PC-9 (cell line): ENCODE data around the gene MAP3K5. TPM values are rescaled to one million over a fixed set of nuclear protein-coding genes. Genes with fewer than 3 reads are reported as not detected.

ENCODE experiments used
- BruUV-seq: library from RNA; stranded (reverse); fragments of 400-500 nt; replicated peaks from 2 replicates; lab custom pipeline; 2021; lab: Mats Ljungman, UMichigan
- CTCF ChIA-PET: fragments of 300-600 bp; sonication (Branson Sonifier 250); formaldehyde crosslinking; loops from one replicate; lab custom pipeline; 2022; ENCODE audit warnings: antibody characterized with exemption; lab: Charles Lee
- POLR2A ChIA-PET: fragments of 300-600 bp; sonication (Branson Sonifier 250); formaldehyde crosslinking; loops from one replicate; lab custom pipeline; 2022; ENCODE audit warnings: antibody characterized with exemption; ENCODE audit not compliant: unreplicated experiment; lab: Charles Lee
- DNase-seq, 2 experiments: peaks; one replicate each; pipeline versions ENCODE4 v3.0.0 to v3.0.0-alpha.2; 2015 to 2022; ENCODE audit warnings: mixed read lengths in 1 of 2
- H2AFZ ChIP-seq: fragments of 200-600 bp; sonication (generic); 2 replicates; pipeline ENCODE4 v1.8.1; 2017; ENCODE audit warnings: antibody characterized with exemption
- H3F3A ChIP-seq: fragments of 200-600 bp; sonication (generic); 2 replicates; pipeline ENCODE4 v1.8.1; 2017; ENCODE audit warnings: antibody characterized with exemption, mild to moderate bottlenecking, low read depth; ENCODE audit not compliant: insufficient read depth
- H3K27ac ChIP-seq: fragments of 200-600 bp; sonication (generic); 2 replicates; pipeline ENCODE4 v1.6.1; 2016; ENCODE audit warnings: mixed run types
- H3K27me3 ChIP-seq: fragments of 200-600 bp; sonication (generic); 2 replicates; pipeline ENCODE4 v1.6.1; 2016; ENCODE audit warnings: low read depth, mixed run types; ENCODE audit not compliant: insufficient read depth
- H3K36me3 ChIP-seq: fragments of 200-600 bp; sonication (generic); 2 replicates; pipeline ENCODE4 v1.6.1; 2016; ENCODE audit warnings: low read depth, mixed run types
- H3K4me1 ChIP-seq: fragments of 200-600 bp; sonication (generic); replicated peaks from 2 replicates; pipeline ENCODE4 v1.6.1; 2016; ENCODE audit warnings: mixed run types; ENCODE audit not compliant: insufficient read depth
- H3K4me2 ChIP-seq: fragments of 200-600 bp; sonication (generic); 2 replicates; pipeline ENCODE4 v1.6.1; 2017; ENCODE audit warnings: mixed run types
- H3K4me3 ChIP-seq: fragments of 200-600 bp; sonication (generic); 2 replicates; pipeline ENCODE4 v1.6.1; 2016; ENCODE audit warnings: mixed run types
- H3K79me2 ChIP-seq: fragments of 200-600 bp; sonication (generic); 2 replicates; pipeline ENCODE4 v1.6.1; 2017; ENCODE audit warnings: low read depth, mixed run types
- H3K9me2 ChIP-seq: fragments of 200-600 bp; sonication (generic); 2 replicates; pipeline ENCODE4 v1.8.1; 2017; ENCODE audit warnings: mild to moderate bottlenecking; ENCODE audit not compliant: insufficient read depth
- H3K9me3 ChIP-seq: fragments of 200-600 bp; sonication (generic); 2 replicates; pipeline ENCODE4 v1.8.1; 2016; ENCODE audit warnings: low read depth; ENCODE audit not compliant: insufficient read depth
- H4K20me1 ChIP-seq: fragments of 200-600 bp; sonication (generic); 2 replicates; pipeline ENCODE4 v1.8.1; 2017; ENCODE audit not compliant: insufficient read depth
- EZH2 ChIP-seq: fragments of 200-600 bp; sonication (generic); IDR thresholded peaks from 2 replicates; pipeline ENCODE4 v1.8.0; 2017; ENCODE audit warnings: antibody characterized with exemption, low read depth
- intact Hi-C: fragments of 100-400 bp; cut with micrococcal nuclease; formaldehyde crosslinking; loops from one replicate; pipeline ENCODE4 v1.10.0; 2022; ENCODE audit not compliant: unreplicated experiment
- total RNA-seq: library from RNA; stranded (reverse); gene quantifications from 2 replicates; pipeline ENCODE4 v1.2.3, GENCODE V29; 2021
- TF ChIP-seq, protein P1 (sequence below): fragments of 200-600 bp; sonication (generic); conservative IDR thresholded peaks from 2 replicates; pipeline ENCODE4 v1.6.1; 2017; ENCODE audit warnings: mixed run types, antibody characterized with exemption, mild to moderate bottlenecking, moderate library complexity

MAP3K5 gene
- total RNA-seq, 1 experiment from 2014 or later = 10.9 TPM

GRCh38 chr6:136604928-136605510, 187.3 kb downstream of the MAP3K5 start:
- ChIA-PET CTCF (no interaction called here), POLR2A (no interaction called here)
- intact Hi-C loops = no loop called here
- Histone ChIP-seq H3K4me2 (no peak overlapping the region), H2AFZ (no peak overlapping the region), H3F3A (peaks cover 24% of the 10 kb centered on the region), H3K79me2 (no peaks in the 10 kb centered on the region), H3K27ac (no peak overlapping the region), H3K36me3 (peaks cover 31% of the 10 kb centered on the region), H3K9me3 (no peaks in the 10 kb centered on the region; the same call in 1 of the 2 replicates), H3K4me1 (peaks cover 39% of the 10 kb centered on the region), H3K27me3 (no peaks in the 10 kb centered on the region), H3K9me2 (no peaks in the 10 kb centered on the region), H3K4me3 (no peak overlapping the region), H4K20me1 (no peaks in the 10 kb centered on the region)
- no TSS peak for BruUV-seq
- TF ChIP-seq, protein P1, sequence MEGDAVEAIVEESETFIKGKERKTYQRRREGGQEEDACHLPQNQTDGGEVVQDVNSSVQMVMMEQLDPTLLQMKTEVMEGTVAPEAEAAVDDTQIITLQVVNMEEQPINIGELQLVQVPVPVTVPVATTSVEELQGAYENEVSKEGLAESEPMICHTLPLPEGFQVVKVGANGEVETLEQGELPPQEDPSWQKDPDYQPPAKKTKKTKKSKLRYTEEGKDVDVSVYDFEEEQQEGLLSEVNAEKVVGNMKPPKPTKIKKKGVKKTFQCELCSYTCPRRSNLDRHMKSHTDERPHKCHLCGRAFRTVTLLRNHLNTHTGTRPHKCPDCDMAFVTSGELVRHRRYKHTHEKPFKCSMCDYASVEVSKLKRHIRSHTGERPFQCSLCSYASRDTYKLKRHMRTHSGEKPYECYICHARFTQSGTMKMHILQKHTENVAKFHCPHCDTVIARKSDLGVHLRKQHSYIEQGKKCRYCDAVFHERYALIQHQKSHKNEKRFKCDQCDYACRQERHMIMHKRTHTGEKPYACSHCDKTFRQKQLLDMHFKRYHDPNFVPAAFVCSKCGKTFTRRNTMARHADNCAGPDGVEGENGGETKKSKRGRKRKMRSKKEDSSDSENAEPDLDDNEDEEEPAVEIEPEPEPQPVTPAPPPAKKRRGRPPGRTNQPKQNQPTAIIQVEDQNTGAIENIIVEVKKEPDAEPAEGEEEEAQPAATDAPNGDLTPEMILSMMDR = no peak
- no peak for TF ChIP-seq EZH2
- no peak for DNase-seq

DNA sequence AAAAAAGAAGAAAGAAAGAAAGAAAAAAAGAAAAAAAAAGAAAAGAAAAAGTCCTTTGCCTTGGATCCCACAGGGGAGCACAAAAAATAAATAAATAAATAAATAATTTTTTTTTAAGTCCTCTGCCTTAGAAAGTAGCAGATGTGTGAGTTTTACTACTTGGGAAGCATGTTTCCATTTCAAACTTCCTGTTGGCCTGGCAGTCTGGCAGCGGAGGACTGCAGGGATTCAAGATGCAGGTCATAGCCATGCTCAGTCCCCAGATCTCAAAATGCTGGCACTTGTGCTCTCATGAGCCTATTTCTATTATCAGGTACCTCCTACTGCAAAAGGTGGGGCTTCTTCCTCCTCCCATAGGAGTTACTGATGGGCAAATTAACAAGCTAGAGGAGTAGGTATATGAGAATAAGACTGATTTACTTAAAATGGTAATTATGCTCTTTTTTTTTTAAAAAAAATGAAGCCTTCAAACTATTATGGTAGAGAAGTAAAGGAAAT, 187.9 kb downstream of the MAP3K5 start:
- Histone ChIP-seq H4K20me1 (no peaks in the 10 kb centered on the region), H3K79me2 (no peaks in the 10 kb centered on the region), H3K9me3 (no peaks in the 10 kb centered on the region), H3K27me3 (no peaks in the 10 kb centered on the region), H3K4me2 (no peak overlapping the region), H3K9me2 (no peaks in the 10 kb centered on the region), H2AFZ (no peak overlapping the region), H3K27ac (no peak overlapping the region), H3K36me3 (peaks cover 31% of the 10 kb centered on the region), H3K4me1 (peaks cover 33% of the 10 kb centered on the region), H3K4me3 (no peak overlapping the region), H3F3A (peaks cover 18% of the 10 kb centered on the region)
- ChIA-PET POLR2A (no interaction called here), CTCF (no interaction called here)
- BruUV-seq = no TSS peak
- TF ChIP-seq EZH2 = no peak
- TF ChIP-seq, protein P1 = no peak
- DNase-seq = no peak
- intact Hi-C loops = no loop called here

- no peak for TF ChIP-seq EZH2
- TF ChIP-seq, protein P1 = no peak
- no peaks in the 10 kb centered on the region for H3K27me3 ChIP-seq
- H3K4me3 ChIP-seq = no peak overlapping the region
- no peaks in the 10 kb centered on the region for H3F3A ChIP-seq
- no peaks in the 10 kb centered on the region for H3K4me1 ChIP-seq
- intact Hi-C loops = no loop called here
- no TSS peak for BruUV-seq
- peaks cover 29% of the 10 kb centered on the region for H3K36me3 ChIP-seq
- no peaks in the 10 kb centered on the region for H3K9me3 ChIP-seq
- no peak for DNase-seq
- ChIA-PET POLR2A (interaction anchor here (0.6 kb wide), 1 partner anchor 10 kb away, joined by 5 read pairs; no protein-coding TSS in a partner anchor), CTCF (no interaction called here)
- no peaks in the 10 kb centered on the region for H3K9me2 ChIP-seq
- no peak overlapping the region for H2AFZ ChIP-seq
- no peaks in the 10 kb centered on the region for H4K20me1 ChIP-seq
- no peaks in the 10 kb centered on the region for H3K79me2 ChIP-seq
- H3K27ac ChIP-seq = no peak overlapping the region
- no peak overlapping the region for H3K4me2 ChIP-seq
Measured at GRCh38 chr6:136600818-136601217, 191.5 kb downstream of the MAP3K5 start.
